ENCODE data around the gene MCTP1.

MCTP1 gene

GRCh38 chr5:94810877-94811276 is 474.0 kb downstream of the MCTP1 start:
- no peak for TF ChIP-seq REST (IDR thresholded peaks at IDR 0.05; ENCODE audit: low read depth)
- TF ChIP-seq FOXM1 (IDR thresholded peaks at IDR 0.05; ENCODE audit: borderline replicate concordance, low read depth): no peak
- no peak for TF ChIP-seq NFIC (IDR thresholded peaks at IDR 0.05)
- TF ChIP-seq TEAD4 (IDR thresholded peaks at IDR 0.05): no peak
- TF ChIP-seq YY1 (IDR thresholded peaks at IDR 0.05; ENCODE audit: low read depth): no peak

GRCh38 chr5:94810281-94810680 is 474.6 kb downstream of the MCTP1 start:
- TF ChIP-seq NFIC (IDR thresholded peaks at IDR 0.05): no peak

- no peak for TF ChIP-seq REST (IDR thresholded peaks at IDR 0.05; ENCODE audit: low read depth)
- no peak for TF ChIP-seq ZBTB7A (IDR thresholded peaks at IDR 0.05; ENCODE audit: low read depth)
- no peak for TF ChIP-seq TAF1 (IDR thresholded peaks at IDR 0.05; ENCODE audit: low read depth)
- TF ChIP-seq NFIC (IDR thresholded peaks at IDR 0.05): no peak
- TF ChIP-seq TCF12 (IDR thresholded peaks at IDR 0.05; ENCODE audit: low read depth): no peak
- TF ChIP-seq EP300 (IDR thresholded peaks at IDR 0.05; ENCODE audit: borderline replicate concordance): no peak
- TF ChIP-seq CREB1 (IDR thresholded peaks at IDR 0.05; ENCODE audit: low read depth): no peak
- no peak for TF ChIP-seq RAD21 (IDR thresholded peaks at IDR 0.05; ENCODE audit: low read depth)
Measured at GRCh38 chr5:94808497-94808896, 476.4 kb downstream of the MCTP1 start.

GRCh38 chr5:94807985-94808384 is 476.9 kb downstream of the MCTP1 start:
- TF ChIP-seq MAX (IDR thresholded peaks at IDR 0.05) (no peak), CREB1 (IDR thresholded peaks at IDR 0.05; ENCODE audit: low read depth) (no peak), FOXM1 (IDR thresholded peaks at IDR 0.05; ENCODE audit: borderline replicate concordance, low read depth) (no peak), TEAD4 (IDR thresholded peaks at IDR 0.05) (no peak), REST (IDR thresholded peaks at IDR 0.05; ENCODE audit: low read depth) (no peak), TAF1 (IDR thresholded peaks at IDR 0.05; ENCODE audit: low read depth) (no peak), EP300 (IDR thresholded peaks at IDR 0.05; ENCODE audit: borderline replicate concordance) (no peak), NFIC (IDR thresholded peaks at IDR 0.05) (no peak), USF1 (IDR thresholded peaks at IDR 0.05) (no peak)

- no peak for TF ChIP-seq TAF1 (IDR thresholded peaks at IDR 0.05; ENCODE audit: low read depth)
- TF ChIP-seq REST (IDR thresholded peaks at IDR 0.05; ENCODE audit: low read depth): peak; percentile 86
Measured at GRCh38 chr5:94802450-94802849, 482.4 kb downstream of the MCTP1 start.
